ENCODE measurements around the gene CDIPT. TPM values are rescaled to one million over a fixed set of nuclear protein-coding genes. Genes with fewer than 3 reads are reported as not detected.
A peak's percentile ranks its signal among the peaks of the same experiment; 100 is the strongest.

The CDIPT gene
- total and polyA plus RNA-seq, 2 of the 13 experiments (the other 11 are each of a cell fraction or from before 2014, with no cell fraction given): 54.9 to 97.5 TPM

- TF ChIP-seq ZNF674 (CRISPR knock-in tag; IDR thresholded peaks at IDR 0.05; ENCODE audit: low read depth): no peak
- TF ChIP-seq CHD4 (IDR thresholded peaks at IDR 0.05; ENCODE audit: borderline replicate concordance, low read length): no peak
- TF ChIP-seq MED1 (CRISPR knock-in tag; IDR thresholded peaks at IDR 0.05): no peak
- 0 out of 2 replicates have a peak, but pooled peaks have one; percentile 1 for TF ChIP-seq ZNF709 (CRISPR knock-in tag; IDR thresholded peaks at IDR 0.05)
- TF ChIP-seq NCOA1 (CRISPR knock-in tag; IDR thresholded peaks at IDR 0.05): no peak
- TF ChIP-seq MXD3 (CRISPR knock-in tag; IDR thresholded peaks at IDR 0.05): no peak
- TF ChIP-seq PRMT3 (CRISPR knock-in tag; IDR thresholded peaks at IDR 0.05; ENCODE audit: borderline replicate concordance, low read depth): no peak
- TF ChIP-seq AGO2 (optimal IDR thresholded peaks at IDR 0.05; ENCODE audit: low read depth, low read length): no peak
- peak; percentile 2; the same call in 1 of the 2 replicates for TF ChIP-seq ZNF574 (CRISPR knock-in tag; IDR thresholded peaks at IDR 0.05)
- TF ChIP-seq ZNF598 (CRISPR knock-in tag; IDR thresholded peaks at IDR 0.05; ENCODE audit: borderline replicate concordance): 0 out of 2 replicates have a peak, but pooled peaks have one; percentile 25
- 0 out of 2 replicates have a peak, but pooled peaks have one; percentile 2 for TF ChIP-seq MIER3 (CRISPR knock-in tag; IDR thresholded peaks at IDR 0.05; ENCODE audit: borderline replicate concordance)
- no peak for TF ChIP-seq KDM1A (CRISPR knock-in tag; IDR thresholded peaks at IDR 0.05)
- 0 out of 2 replicates have a peak, but pooled peaks have one; percentile 5 for TF ChIP-seq IRX3 (CRISPR knock-in tag; IDR thresholded peaks at IDR 0.05; ENCODE audit: borderline replicate concordance, low read depth)
- no peak for TF ChIP-seq ZNF747 (CRISPR knock-in tag; IDR thresholded peaks at IDR 0.05; ENCODE audit: borderline replicate concordance)
- TF ChIP-seq ZNF335 (CRISPR knock-in tag; IDR thresholded peaks at IDR 0.05): no peak
- no peak for TF ChIP-seq ZNF615 (CRISPR knock-in tag; IDR thresholded peaks at IDR 0.05; ENCODE audit: borderline replicate concordance)
- TF ChIP-seq SALL2 (CRISPR knock-in tag; IDR thresholded peaks at IDR 0.05): peak; percentile 13; the same call in 1 of the 2 replicates
- TF ChIP-seq ZNF737 (CRISPR knock-in tag; IDR thresholded peaks at IDR 0.05; ENCODE audit: borderline replicate concordance): no peak
- no peak for TF ChIP-seq HOXA5 (CRISPR knock-in tag; IDR thresholded peaks at IDR 0.05)
- 0 out of 2 replicates have a peak, but pooled peaks have one; percentile 10 for TF ChIP-seq ZNF512B (CRISPR knock-in tag; IDR thresholded peaks at IDR 0.05; ENCODE audit: borderline replicate concordance)
- TF ChIP-seq ARHGAP35 (CRISPR knock-in tag; IDR thresholded peaks at IDR 0.05; ENCODE audit: borderline replicate concordance): 0 out of 2 replicates have a peak, but pooled peaks have one; percentile 42
- 0 out of 2 replicates have a peak, but pooled peaks have one; percentile 33 for TF ChIP-seq AHR (CRISPR knock-in tag; IDR thresholded peaks at IDR 0.05)
- TF ChIP-seq JARID2 (CRISPR knock-in tag; IDR thresholded peaks at IDR 0.05; ENCODE audit: insufficient replicate concordance): peak; percentile 3
- TF ChIP-seq EP300 (IDR thresholded peaks at IDR 0.05; ENCODE audit: low read depth in 2 of 2, low read length in 2 of 2): 0 out of 4 replicates have a peak, but pooled peaks of 1 of the 2 experiments have one; percentile 22
- no peak for TF ChIP-seq EP300 (CRISPR knock-in tag; IDR thresholded peaks at IDR 0.05; ENCODE audit: borderline replicate concordance)
- TF ChIP-seq MXI1 (IDR thresholded peaks at IDR 0.05; ENCODE audit: borderline replicate concordance, low read depth, low read length): no peak
Observed at GRCh38 chr16:29863669-29863984, 601 bp upstream of the CDIPT start (continued).
